Measurements from ENCODE around the gene CYP3A5.

Gene CYP3A5

GRCh38 chr7:99616359-99617191, 63.2 kb downstream of the CYP3A5 start, which contains the start of gene ZSCAN25:
Gene ZSCAN25 (plus strand): TSS chr7:99616946. CDS start chr7:99619607, 2,661 bp downstream.
- Histone ChIP-seq H3K4me1 (peaks cover 19% of the 10 kb centered on the region), H3K9me3 (no peaks in the 10 kb centered on the region), H3K9ac (peak within 1 kb of the TSS; percentile 95), H3K27me3 (no peaks in the 10 kb centered on the region), H3K4me3 (peak within 1 kb of the TSS; percentile 99), H3K27ac (peak within 1 kb of the TSS; percentile 92), H3K4me2 (peak within 1 kb of the TSS; percentile 93), H3K36me3 (peaks cover 33% of the 10 kb centered on the region), H4K20me1 (0 out of 2 replicates have a peak, but pooled peaks cover 13% of the 10 kb centered on the region)
- no peak for TF ChIP-seq Cebpa-rat (IDR thresholded peaks at IDR 0.05)

GRCh38 chr7:99615989-99616358, 63.8 kb downstream of the CYP3A5 start:
- H3K9ac ChIP-seq: no peak overlapping the region
- H3K4me3 ChIP-seq: peak overlapping the region; percentile 99
- peaks cover 27% of the 10 kb centered on the region for H3K36me3 ChIP-seq
- H4K20me1 ChIP-seq: 0 out of 2 replicates have a peak, but pooled peaks cover 7% of the 10 kb centered on the region
- H3K27ac ChIP-seq: no peak overlapping the region
- peaks cover 19% of the 10 kb centered on the region for H3K4me1 ChIP-seq
- no peaks in the 10 kb centered on the region for H3K27me3 ChIP-seq
- H3K4me2 ChIP-seq: peak overlapping the region; percentile 93
- TF ChIP-seq Cebpa-rat (IDR thresholded peaks at IDR 0.05): no peak
- no peaks in the 10 kb centered on the region for H3K9me3 ChIP-seq

- Histone ChIP-seq H3K27ac (no peak overlapping the region), H3K9me3 (no peaks in the 10 kb centered on the region), H3K4me2 (no peak overlapping the region), H4K20me1 (no peaks in the 10 kb centered on the region), H3K9ac (no peak overlapping the region), H3K4me1 (peaks cover 19% of the 10 kb centered on the region), H3K27me3 (no peaks in the 10 kb centered on the region), H3K4me3 (no peak overlapping the region), H3K36me3 (peaks cover 12% of the 10 kb centered on the region)
- TF ChIP-seq Cebpa-rat (IDR thresholded peaks at IDR 0.05): no peak
Measured at GRCh38 chr7:99614495-99614894, 65.3 kb downstream of the CYP3A5 start.

GRCh38 chr7:99607548-99607947, 72.2 kb downstream of the CYP3A5 start:
- Histone ChIP-seq H3K4me1 (no peaks in the 10 kb centered on the region), H4K20me1 (no peaks in the 10 kb centered on the region), H3K4me3 (no peak overlapping the region), H3K9ac (no peak overlapping the region), H3K27ac (no peak overlapping the region), H3K4me2 (no peak overlapping the region), H3K36me3 (no peaks in the 10 kb centered on the region), H3K9me3 (no peaks in the 10 kb centered on the region), H3K27me3 (no peaks in the 10 kb centered on the region)
- TF ChIP-seq Cebpa-rat (IDR thresholded peaks at IDR 0.05): no peak

GRCh38 chr7:99606531-99606930, 73.3 kb downstream of the CYP3A5 start:
- Histone ChIP-seq H3K36me3 (no peaks in the 10 kb centered on the region), H3K9ac (no peak overlapping the region), H3K4me3 (no peak overlapping the region), H3K27ac (no peak overlapping the region), H3K9me3 (no peaks in the 10 kb centered on the region), H3K4me1 (no peaks in the 10 kb centered on the region), H3K4me2 (no peak overlapping the region), H3K27me3 (no peaks in the 10 kb centered on the region), H4K20me1 (no peaks in the 10 kb centered on the region)
- no peak for TF ChIP-seq Cebpa-rat (IDR thresholded peaks at IDR 0.05)

GRCh38 chr7:99605527-99605926, 74.3 kb downstream of the CYP3A5 start:
- Histone ChIP-seq H3K4me3 (no peak overlapping the region), H3K27ac (no peak overlapping the region), H3K9me3 (no peaks in the 10 kb centered on the region), H3K36me3 (no peaks in the 10 kb centered on the region), H3K4me2 (no peak overlapping the region), H3K9ac (no peak overlapping the region), H3K4me1 (no peaks in the 10 kb centered on the region), H3K27me3 (no peaks in the 10 kb centered on the region), H4K20me1 (no peaks in the 10 kb centered on the region)
- no peak for TF ChIP-seq Cebpa-rat (IDR thresholded peaks at IDR 0.05)

GRCh38 chr7:99601656-99602310, 78.0 kb downstream of the CYP3A5 start:
- Histone ChIP-seq H3K9ac (no peak overlapping the region), H3K4me3 (no peak overlapping the region), H3K27ac (no peak overlapping the region), H3K4me2 (no peak overlapping the region), H3K4me1 (no peaks in the 10 kb centered on the region), H4K20me1 (no peaks in the 10 kb centered on the region), H3K9me3 (no peaks in the 10 kb centered on the region), H3K36me3 (no peaks in the 10 kb centered on the region), H3K27me3 (no peaks in the 10 kb centered on the region)
- TF ChIP-seq Cebpa-rat (IDR thresholded peaks at IDR 0.05): no peak

GRCh38 chr7:99599836-99600235, 80.0 kb downstream of the CYP3A5 start:
- H3K4me1 ChIP-seq: no peaks in the 10 kb centered on the region
- H3K27me3 ChIP-seq: no peaks in the 10 kb centered on the region
- no peak overlapping the region for H3K4me3 ChIP-seq
- no peaks in the 10 kb centered on the region for H3K9me3 ChIP-seq
- no peak for TF ChIP-seq Cebpa-rat (IDR thresholded peaks at IDR 0.05)
- no peaks in the 10 kb centered on the region for H4K20me1 ChIP-seq
- no peak overlapping the region for H3K9ac ChIP-seq
- H3K27ac ChIP-seq: no peak overlapping the region
- H3K36me3 ChIP-seq: no peaks in the 10 kb centered on the region
- no peak overlapping the region for H3K4me2 ChIP-seq

Measured in BLaER1 (cell line).